Chondrocyte (in vitro differentiated cells): ENCODE results near the gene TBXAS1. TPM values are rescaled to one million over a fixed set of nuclear protein-coding genes. Genes with fewer than 3 reads are reported as not detected.

Source experiments
- DNase-seq: peaks from one replicate; pipeline ENCODE4 v3.0.0; 2021; ENCODE audit warnings: mixed read lengths, low spot score
- H3K27ac Mint-ChIP-seq: one replicate; pipeline ENCODE4 v1.8.0; 2021; ENCODE audit warnings: mild to moderate bottlenecking, moderate library complexity, mixed read lengths; ENCODE audit not compliant: unreplicated experiment
- H3K27me3 Mint-ChIP-seq: 2 replicates; pipeline ENCODE4 v1.8.0; 2021; ENCODE audit warnings: low read depth, mixed read lengths
- H3K36me3 Mint-ChIP-seq: 2 replicates; pipeline ENCODE4 v1.8.0; 2021; ENCODE audit warnings: low read depth, mixed read lengths
- H3K4me1 Mint-ChIP-seq: 2 replicates; pipeline ENCODE4 v1.8.0; 2021; ENCODE audit warnings: low read depth, mild to moderate bottlenecking, mixed read lengths
- H3K4me3 Mint-ChIP-seq: one replicate; pipeline ENCODE4 v1.8.0; 2021; ENCODE audit warnings: mild to moderate bottlenecking, moderate library complexity, mixed read lengths; ENCODE audit not compliant: unreplicated experiment
- H3K9me3 Mint-ChIP-seq: 2 replicates; pipeline ENCODE4 v1.8.0; 2021; ENCODE audit warnings: low read depth, mixed read lengths
- total RNA-seq: library from RNA; stranded (reverse); gene quantifications from 3 replicates; pipeline ENCODE4 v1.2.1, GENCODE V29; 2021
- TF ChIP-seq, protein P1 (sequence below): fragments of 200-600 bp; sonication (generic); IDR thresholded peaks from 2 replicates; pipeline ENCODE4 v1.5.0; 2021; ENCODE audit warnings: antibody characterized with exemption, mild to moderate bottlenecking, moderate library complexity

TBXAS1 gene
- total RNA-seq, 1 donor from 2014 or later = 2.4 TPM

DNA sequence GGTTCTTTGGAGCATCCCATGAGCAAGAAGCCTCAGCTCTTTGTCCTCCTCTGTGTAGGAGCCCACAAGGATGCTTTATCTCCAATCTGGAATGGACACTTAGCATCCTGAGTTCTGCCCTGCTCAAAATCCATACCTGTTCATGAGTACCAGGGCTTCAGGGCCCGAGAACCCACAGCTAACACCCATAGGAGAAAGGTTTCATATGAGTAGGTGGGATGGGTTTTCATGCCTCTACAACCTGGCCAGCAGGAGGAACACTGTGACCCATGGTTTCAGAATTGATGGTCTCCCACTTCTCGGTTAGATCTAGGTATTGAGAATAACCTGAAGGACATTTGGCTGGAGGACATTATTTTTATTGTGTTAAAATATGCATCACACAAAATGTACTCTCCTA lies 57.8 kb downstream of the TBXAS1 start:
- Mint-ChIP-seq H3K27ac (no peak overlapping the region), H3K36me3 (peaks cover 3% of the 10 kb centered on the region), H3K4me3 (no peak overlapping the region), H3K4me1 (no peaks in the 10 kb centered on the region), H3K27me3 (peaks cover 2% of the 10 kb centered on the region), H3K9me3 (no peaks in the 10 kb centered on the region)
- DNase-seq = no peak
- TF ChIP-seq, protein P1, sequence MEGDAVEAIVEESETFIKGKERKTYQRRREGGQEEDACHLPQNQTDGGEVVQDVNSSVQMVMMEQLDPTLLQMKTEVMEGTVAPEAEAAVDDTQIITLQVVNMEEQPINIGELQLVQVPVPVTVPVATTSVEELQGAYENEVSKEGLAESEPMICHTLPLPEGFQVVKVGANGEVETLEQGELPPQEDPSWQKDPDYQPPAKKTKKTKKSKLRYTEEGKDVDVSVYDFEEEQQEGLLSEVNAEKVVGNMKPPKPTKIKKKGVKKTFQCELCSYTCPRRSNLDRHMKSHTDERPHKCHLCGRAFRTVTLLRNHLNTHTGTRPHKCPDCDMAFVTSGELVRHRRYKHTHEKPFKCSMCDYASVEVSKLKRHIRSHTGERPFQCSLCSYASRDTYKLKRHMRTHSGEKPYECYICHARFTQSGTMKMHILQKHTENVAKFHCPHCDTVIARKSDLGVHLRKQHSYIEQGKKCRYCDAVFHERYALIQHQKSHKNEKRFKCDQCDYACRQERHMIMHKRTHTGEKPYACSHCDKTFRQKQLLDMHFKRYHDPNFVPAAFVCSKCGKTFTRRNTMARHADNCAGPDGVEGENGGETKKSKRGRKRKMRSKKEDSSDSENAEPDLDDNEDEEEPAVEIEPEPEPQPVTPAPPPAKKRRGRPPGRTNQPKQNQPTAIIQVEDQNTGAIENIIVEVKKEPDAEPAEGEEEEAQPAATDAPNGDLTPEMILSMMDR = no peak

DNA sequence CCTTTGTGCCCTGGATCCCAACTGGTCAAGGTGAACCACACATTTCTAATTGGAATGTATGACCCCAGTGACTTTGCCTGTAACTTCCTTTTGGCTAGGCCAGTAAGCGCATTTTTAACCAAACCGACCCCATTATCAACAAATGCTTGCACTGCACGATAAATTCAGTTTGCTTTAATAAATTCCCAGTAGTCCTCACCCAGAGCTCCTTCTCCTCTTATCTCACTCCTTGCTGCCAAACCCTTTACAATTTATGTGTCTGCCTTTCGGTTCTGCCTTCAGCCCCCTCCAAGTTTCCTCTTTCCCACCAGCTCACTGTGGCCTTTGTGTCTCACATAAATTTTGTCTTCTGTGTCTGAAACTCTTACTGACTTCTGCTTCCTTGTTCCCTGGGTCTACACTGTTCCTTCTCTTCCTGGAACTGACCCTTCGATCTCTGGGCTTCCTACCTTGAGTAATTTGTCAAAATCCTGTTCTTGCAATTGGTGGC lies 59.0 kb downstream of the TBXAS1 start:
- H3K27me3 Mint-ChIP-seq = peaks cover 2% of the 10 kb centered on the region
- H3K27ac Mint-ChIP-seq = no peak overlapping the region
- H3K9me3 Mint-ChIP-seq = no peaks in the 10 kb centered on the region
- peaks cover 3% of the 10 kb centered on the region for H3K36me3 Mint-ChIP-seq
- TF ChIP-seq, protein P1 = no peak
- no peak for DNase-seq
- no peak overlapping the region for H3K4me3 Mint-ChIP-seq
- H3K4me1 Mint-ChIP-seq = peaks cover 2% of the 10 kb centered on the region

DNA sequence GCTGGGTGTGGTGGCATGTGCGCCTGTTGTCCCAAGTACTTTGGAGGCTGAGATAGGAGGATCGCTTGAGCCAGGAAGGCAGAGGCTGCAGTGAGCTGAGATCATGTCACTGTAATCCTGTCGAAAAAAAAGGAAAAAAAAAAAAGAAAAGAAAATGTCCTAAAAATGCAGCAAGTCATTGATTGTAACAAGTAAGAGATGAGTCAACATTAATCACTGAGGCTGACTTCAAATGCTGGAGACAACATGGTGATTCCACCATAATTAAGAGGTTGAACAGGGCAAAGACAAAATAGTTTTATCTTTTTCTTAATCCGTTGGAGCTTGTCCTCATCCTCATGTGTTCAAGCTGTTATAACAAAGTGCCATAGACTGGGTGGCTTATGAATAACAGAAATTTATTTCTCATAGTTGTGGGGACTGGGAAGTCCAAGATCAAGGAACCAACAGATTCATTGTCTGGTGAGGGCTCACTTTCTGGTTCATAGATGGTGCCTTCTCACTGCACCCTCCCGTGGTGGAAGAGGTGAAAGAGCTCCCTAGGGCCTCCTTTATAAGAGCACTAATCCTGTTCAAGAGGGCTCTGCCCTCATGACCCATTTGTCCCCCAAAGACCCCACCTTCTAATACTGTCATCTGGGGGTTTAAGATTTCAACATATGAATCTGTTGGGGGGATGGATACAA lies 60.3 kb downstream of the TBXAS1 start:
- TF ChIP-seq, protein P1 = no peak
- H3K36me3 Mint-ChIP-seq = peaks cover 3% of the 10 kb centered on the region
- H3K27me3 Mint-ChIP-seq = peaks cover 2% of the 10 kb centered on the region
- H3K9me3 Mint-ChIP-seq = no peaks in the 10 kb centered on the region
- H3K4me3 Mint-ChIP-seq = no peak overlapping the region
- no peak for DNase-seq
- peaks cover 9% of the 10 kb centered on the region for H3K4me1 Mint-ChIP-seq
- H3K27ac Mint-ChIP-seq = no peak overlapping the region

DNA sequence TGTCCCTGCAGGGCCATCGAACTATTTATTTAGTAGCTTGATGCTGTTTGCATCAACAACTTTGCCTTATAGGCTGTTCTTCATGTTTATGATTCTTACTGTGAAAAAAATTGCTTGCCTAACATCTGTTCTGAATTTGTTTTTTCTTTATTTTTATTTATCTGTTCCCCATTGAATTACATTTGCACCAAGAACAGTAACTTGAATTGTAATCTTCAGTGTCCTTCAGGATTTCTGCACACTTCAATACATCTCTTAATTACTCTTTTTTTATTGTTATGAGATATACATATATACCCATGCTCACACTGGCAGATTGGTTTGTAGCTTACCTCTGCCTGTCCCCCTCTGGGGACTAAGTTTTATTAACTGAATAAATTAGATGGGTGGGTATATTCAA lies 64.4 kb downstream of the TBXAS1 start:
- peaks cover 2% of the 10 kb centered on the region for H3K27me3 Mint-ChIP-seq
- DNase-seq = no peak
- peaks cover 17% of the 10 kb centered on the region for H3K4me1 Mint-ChIP-seq
- TF ChIP-seq, protein P1 = no peak
- no peak overlapping the region for H3K4me3 Mint-ChIP-seq
- H3K36me3 Mint-ChIP-seq = peaks cover 4% of the 10 kb centered on the region
- no peaks in the 10 kb centered on the region for H3K9me3 Mint-ChIP-seq
- H3K27ac Mint-ChIP-seq = no peak overlapping the region

DNA sequence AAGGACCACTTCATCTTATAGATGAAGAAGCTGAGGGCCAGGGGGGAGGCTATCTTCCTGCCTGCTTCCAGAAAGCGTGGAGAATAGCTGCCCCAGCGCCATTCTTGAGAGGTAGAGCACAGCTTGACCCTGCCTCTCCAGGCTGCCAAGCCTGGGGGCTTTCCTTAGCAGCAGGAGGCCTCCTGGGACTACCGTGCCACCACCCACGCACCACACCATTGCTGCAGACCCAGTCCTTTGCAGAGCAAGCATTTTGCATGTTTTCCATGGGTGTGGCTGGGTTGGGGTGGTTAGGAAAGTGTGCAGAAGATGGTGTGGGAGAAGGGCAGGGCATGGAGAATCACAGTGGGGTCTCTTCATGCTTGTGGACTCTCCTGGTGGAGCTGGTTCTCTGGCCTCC lies 64.9 kb downstream of the TBXAS1 start:
- peaks cover 2% of the 10 kb centered on the region for H3K36me3 Mint-ChIP-seq
- peaks cover 17% of the 10 kb centered on the region for H3K4me1 Mint-ChIP-seq
- H3K27me3 Mint-ChIP-seq = peaks cover 2% of the 10 kb centered on the region
- TF ChIP-seq, protein P1 = no peak
- no peak overlapping the region for H3K27ac Mint-ChIP-seq
- DNase-seq = no peak
- no peaks in the 10 kb centered on the region for H3K9me3 Mint-ChIP-seq
- H3K4me3 Mint-ChIP-seq = no peak overlapping the region
